A549 (cell line): ENCODE results near the gene ZC3H13. TPM values are rescaled to one million over a fixed set of nuclear protein-coding genes. Genes with fewer than 3 reads are reported as not detected.

Experiments
- ATAC-seq, 2 experiments: fragments of 200-7000 bp in 1 of 2; fragments of >200 bp in 1 of 2; cut with Nextera tagmentation in 1 of 2; cut with Tn5 transposase in 1 of 2; 3 replicates each; pipeline versions ENCODE4 v1.8.0 to v1.9.1; 2018 to 2020; ENCODE audit warnings: mild to moderate bottlenecking in 1 of 2, moderate library complexity in 1 of 2
- CTCF ChIA-PET: fragments of 300-600 bp; sonication (Branson Sonifier 250); formaldehyde crosslinking; extraction: SDS; loops from one replicate; lab custom pipeline; 2021; ENCODE audit warnings: antibody characterized with exemption, inconsistent platforms; lab: Yijun Ruan, JAX
- POLR2A ChIA-PET: fragments of 350-600 bp; formaldehyde crosslinking; extraction: SDS; loops from one replicate; lab custom pipeline; 2021; ENCODE audit warnings: antibody characterized with exemption, inconsistent platforms; lab: Yijun Ruan, JAX
- DNase-seq, 2 experiments: peaks; one replicate each; pipeline versions ENCODE4 v3.0.0 to v3.0.0-alpha.2; 2011 to 2016; ENCODE audit warnings: low read depth in 1 of 2, low spot score in 1 of 2
- FAIRE-seq: peaks from 2 replicates; lab custom pipeline; 2011; peaks lifted over from hg19 to GRCh38; lab: Jason Lieb, UNC
- H3K27ac ChIP-seq, 2 experiments: fragments of >200 bp; sonication (Bioruptor Twin); formaldehyde crosslinking; 3 replicates each; pipeline ENCODE4 v1.5.1; 2016 to 2017
- H3K4me1 ChIP-seq: fragments of >200 bp; sonication (Bioruptor Twin); formaldehyde crosslinking; 3 replicates; pipeline ENCODE4 v1.6.1; 2016
- H3K4me2 ChIP-seq: fragments of >200 bp; sonication (Bioruptor Twin); formaldehyde crosslinking; 3 replicates; pipeline ENCODE4 v1.6.1; 2016
- H3K4me3 ChIP-seq: fragments of >200 bp; sonication (Bioruptor Twin); formaldehyde crosslinking; 3 replicates; pipeline ENCODE4 v1.5.1; 2016
- H3K9me3 ChIP-seq: fragments of >200 bp; sonication (Bioruptor Twin); formaldehyde crosslinking; 3 replicates; pipeline ENCODE4 v1.6.1; 2016
- BHLHE40 ChIP-seq: IDR thresholded peaks from 2 replicates; pipeline ENCODE4 v1.6.1; 2012; ENCODE audit warnings: low read depth, low read length, inconsistent platforms
- CBX2 ChIP-seq: fragments of 200-600 bp; sonication (generic); IDR thresholded peaks from 2 replicates; pipeline ENCODE4 v1.6.1; 2016; ENCODE audit warnings: low read depth, mild to moderate bottlenecking, borderline replicate concordance
- CHD2 ChIP-seq: fragments of 150-350 bp; IDR thresholded peaks from 2 replicates; pipeline ENCODE4 v1.6.1; 2014; ENCODE audit warnings: low read length; ENCODE audit not compliant: partially characterized antibody
- CHD4 ChIP-seq: fragments of 200-600 bp; sonication (generic); IDR thresholded peaks from 2 replicates; pipeline ENCODE4 v1.6.1; 2016; ENCODE audit warnings: antibody characterized with exemption, mild to moderate bottlenecking, borderline replicate concordance
- EHF ChIP-seq: fragments of 250-450 bp; sonication (Bioruptor Pico); IDR thresholded peaks from 2 replicates; pipeline ENCODE4 v1.5.0; 2020; ENCODE audit warnings: mild to moderate bottlenecking
- ESRRA ChIP-seq: fragments of 150-350 bp; IDR thresholded peaks from 2 replicates; pipeline ENCODE4 v1.6.1; 2014; ENCODE audit warnings: mild to moderate bottlenecking, low read length, borderline replicate concordance
- FOSB ChIP-seq: fragments of 250-450 bp; sonication (Bioruptor Pico); IDR thresholded peaks from 2 replicates; pipeline ENCODE4 v1.5.0; 2020; ENCODE audit warnings: mild to moderate bottlenecking, moderate library complexity
- HEYL ChIP-seq: fragments of 250-450 bp; sonication (Bioruptor Pico); IDR thresholded peaks from 2 replicates; pipeline ENCODE4 v1.8.0; 2021; ENCODE audit warnings: mild to moderate bottlenecking, moderate library complexity
- KDM1A ChIP-seq: fragments of 200-600 bp; sonication (generic); IDR thresholded peaks from 2 replicates; pipeline ENCODE4 v1.6.1; 2016; ENCODE audit warnings: low read depth, mild to moderate bottlenecking
- KDM5A ChIP-seq: fragments of 200-600 bp; sonication (generic); IDR thresholded peaks from 2 replicates; pipeline ENCODE4 v1.6.1; 2016; ENCODE audit warnings: antibody characterized with exemption, mild to moderate bottlenecking
- MAZ ChIP-seq: fragments of 150-350 bp; IDR thresholded peaks from 2 replicates; pipeline ENCODE4 v1.6.1; 2014; ENCODE audit warnings: antibody characterized with exemption, low read depth, low read length, borderline replicate concordance
- NR3C1 ChIP-seq: fragments of >200 bp; sonication (Bioruptor Twin); formaldehyde crosslinking; IDR thresholded peaks from 3 replicates; pipeline ENCODE4 v1.6.1; 2017
- PHF8 ChIP-seq: fragments of 200-600 bp; sonication (generic); IDR thresholded peaks from 2 replicates; pipeline ENCODE4 v1.6.1; 2016; ENCODE audit warnings: low read depth, mild to moderate bottlenecking, antibody characterized with exemption, moderate library complexity, borderline replicate concordance
- POLR2AphosphoS2 ChIP-seq: conservative IDR thresholded peaks from 2 replicates; pipeline ENCODE4 v1.6.1; 2012; ENCODE audit warnings: low read length, improper control_type of control experiment, inconsistent platforms
- RARB ChIP-seq: fragments of 250-450 bp; sonication (Bioruptor Pico); IDR thresholded peaks from 2 replicates; pipeline ENCODE4 v1.8.0; 2021; ENCODE audit warnings: mild to moderate bottlenecking, moderate library complexity
- RCOR1 ChIP-seq: fragments of 150-350 bp; IDR thresholded peaks from 2 replicates; pipeline ENCODE4 v1.6.1; 2014; ENCODE audit warnings: antibody characterized with exemption, low read length, low read depth
- TFCP2L1 ChIP-seq: fragments of 250-450 bp; sonication (Bioruptor Pico); IDR thresholded peaks from 2 replicates; pipeline ENCODE4 v1.5.0; 2021; ENCODE audit warnings: mild to moderate bottlenecking
- ZNF302 ChIP-seq: fragments of 250-450 bp; sonication (Bioruptor Pico); IDR thresholded peaks from 2 replicates; pipeline ENCODE4 v1.9.0; 2021; ENCODE audit warnings: inconsistent platforms, mild to moderate bottlenecking, moderate library complexity
- ZSCAN20 ChIP-seq: fragments of 250-450 bp; sonication (Bioruptor Pico); IDR thresholded peaks from 2 replicates; pipeline ENCODE4 v1.8.0; 2022; ENCODE audit warnings: mild to moderate bottlenecking, moderate library complexity
- WGBS: methylation state at CpG from one replicate; pipeline ENCODE4 v1.1.6; 2017; ENCODE audit errors: missing lambda C conversion rate; 5-methylcytosine and 5-hydroxymethylcytosine counted together
- polyA plus RNA-seq, 4 experiments: library from polyadenylated mRNA; depleted of rRNA in 3 of 4; stranded (reverse); fragments of >200 nt; fragmentation: RNase III in 1 of 4; extraction: RNeasy Plus Mini Kit Qiagen cat#74134 plus additional on column Dnase treatment in 1 of 4; gene quantifications; 2 replicates in 3 of 4; 3 replicates in 1 of 4; pipeline ENCODE4 v1.2.3, GENCODE V29; 2011 to 2017
- TF ChIP-seq, protein P1 (sequence below): IDR thresholded peaks from 2 replicates; pipeline ENCODE4 v1.6.1; 2012
- TF ChIP-seq, protein P2 (sequence below): IDR thresholded peaks from 2 replicates; pipeline ENCODE4 v1.6.1; 2012; ENCODE audit warnings: low read depth, borderline replicate concordance
- TF ChIP-seq, protein P3 (sequence below): fragments of >200 bp; sonication (Bioruptor Twin); formaldehyde crosslinking; IDR thresholded peaks from 3 replicates; pipeline ENCODE4 v1.6.1; 2016
- TF ChIP-seq, protein P4 (sequence below): fragments of 200-600 bp; sonication (generic); IDR thresholded peaks from 2 replicates; pipeline ENCODE4 v1.6.1; 2016; ENCODE audit warnings: antibody characterized with exemption, mild to moderate bottlenecking, moderate library complexity
- TF ChIP-seq, protein P5 (sequence below): fragments of 250-450 bp; sonication (Bioruptor Pico); IDR thresholded peaks from 2 replicates; pipeline ENCODE4 v1.5.0; 2021; ENCODE audit warnings: mild to moderate bottlenecking, moderate library complexity, borderline replicate concordance
- TF ChIP-seq, protein P6 (sequence below): fragments of 450-650 bp; IDR thresholded peaks from 2 replicates; pipeline ENCODE4 v1.6.1; 2014; ENCODE audit warnings: antibody characterized with exemption

ZC3H13 gene
- polyA plus RNA-seq, 2 of the 4 experiments (the other 2 are of a cell fraction) = 9.5 to 17.5 TPM

DNA sequence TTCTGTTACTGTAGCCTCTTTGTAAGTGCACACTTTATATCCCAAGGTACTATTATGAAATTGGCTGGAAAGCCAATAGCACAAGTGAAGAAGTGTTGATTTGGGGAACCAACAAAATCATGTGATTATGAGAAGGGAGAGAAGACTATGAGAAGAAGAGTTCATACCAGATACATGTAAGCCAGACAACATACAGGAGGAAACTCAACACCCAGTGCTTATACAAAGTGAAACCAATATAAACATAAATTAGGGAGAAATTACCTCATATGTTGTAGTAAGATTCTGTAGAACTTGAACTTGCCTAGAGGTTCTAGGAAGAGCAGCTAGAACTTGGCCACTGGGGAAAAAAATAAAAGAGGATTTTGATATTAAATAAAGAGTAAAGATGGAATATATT is 34.9 kb upstream of the ZC3H13 start:
- TF ChIP-seq ZSCAN20 (CRISPR knock-in tag) (no peak), PHF8 (no peak), TFCP2L1 (CRISPR knock-in tag) (no peak), KDM1A (no peak)
- TF ChIP-seq, protein P1, sequence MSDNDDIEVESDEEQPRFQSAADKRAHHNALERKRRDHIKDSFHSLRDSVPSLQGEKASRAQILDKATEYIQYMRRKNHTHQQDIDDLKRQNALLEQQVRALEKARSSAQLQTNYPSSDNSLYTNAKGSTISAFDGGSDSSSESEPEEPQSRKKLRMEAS = no peak
- TF ChIP-seq, protein P2, sequence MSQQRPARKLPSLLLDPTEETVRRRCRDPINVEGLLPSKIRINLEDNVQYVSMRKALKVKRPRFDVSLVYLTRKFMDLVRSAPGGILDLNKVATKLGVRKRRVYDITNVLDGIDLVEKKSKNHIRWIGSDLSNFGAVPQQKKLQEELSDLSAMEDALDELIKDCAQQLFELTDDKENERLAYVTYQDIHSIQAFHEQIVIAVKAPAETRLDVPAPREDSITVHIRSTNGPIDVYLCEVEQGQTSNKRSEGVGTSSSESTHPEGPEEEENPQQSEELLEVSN = no peak
- TF ChIP-seq, protein P3, sequence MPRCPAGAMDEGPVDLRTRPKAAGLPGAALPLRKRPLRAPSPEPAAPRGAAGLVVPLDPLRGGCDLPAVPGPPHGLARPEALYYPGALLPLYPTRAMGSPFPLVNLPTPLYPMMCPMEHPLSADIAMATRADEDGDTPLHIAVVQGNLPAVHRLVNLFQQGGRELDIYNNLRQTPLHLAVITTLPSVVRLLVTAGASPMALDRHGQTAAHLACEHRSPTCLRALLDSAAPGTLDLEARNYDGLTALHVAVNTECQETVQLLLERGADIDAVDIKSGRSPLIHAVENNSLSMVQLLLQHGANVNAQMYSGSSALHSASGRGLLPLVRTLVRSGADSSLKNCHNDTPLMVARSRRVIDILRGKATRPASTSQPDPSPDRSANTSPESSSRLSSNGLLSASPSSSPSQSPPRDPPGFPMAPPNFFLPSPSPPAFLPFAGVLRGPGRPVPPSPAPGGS = no peak
- DNase-seq (no peak), ATAC-seq (no peak), FAIRE-seq (no peak)
- CTCF ChIA-PET = no interaction called here
- H3K4me2 ChIP-seq = peak overlapping the region; percentile 69
- H3K9me3 ChIP-seq = no peaks in the 10 kb centered on the region
- no peak overlapping the region for H3K27ac ChIP-seq
- H3K4me3 ChIP-seq = 0 out of 3 replicates have a peak overlapping the region, but pooled peaks have one; percentile 12
- H3K4me1 ChIP-seq = no peaks in the 10 kb centered on the region
- POLR2A ChIA-PET = no interaction called here

DNA sequence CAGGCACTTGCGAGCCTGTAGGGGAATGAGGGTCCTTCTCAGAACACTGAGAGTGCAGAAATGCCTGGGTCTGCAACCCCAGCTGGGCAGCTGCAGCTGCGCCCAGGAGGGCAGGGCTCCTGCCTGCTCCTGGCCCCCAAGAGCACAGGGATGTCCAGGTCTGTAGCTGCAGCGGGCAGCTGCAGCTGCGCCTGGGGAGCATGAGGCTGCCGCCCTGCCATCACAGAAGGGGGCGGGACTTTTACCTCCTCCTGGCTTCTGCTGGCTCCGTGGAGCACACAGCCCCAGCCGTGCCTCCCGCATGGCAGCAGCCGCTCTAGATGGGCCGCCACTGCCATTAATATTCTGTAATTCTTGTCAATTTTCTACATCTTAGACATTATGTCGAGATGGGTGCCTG is 34.4 kb upstream of the ZC3H13 start:
- H3K9me3 ChIP-seq = no peaks in the 10 kb centered on the region
- no peak for TF ChIP-seq ZNF302 (CRISPR knock-in tag)
- no peak for TF ChIP-seq MAZ
- TF ChIP-seq, protein P4, sequence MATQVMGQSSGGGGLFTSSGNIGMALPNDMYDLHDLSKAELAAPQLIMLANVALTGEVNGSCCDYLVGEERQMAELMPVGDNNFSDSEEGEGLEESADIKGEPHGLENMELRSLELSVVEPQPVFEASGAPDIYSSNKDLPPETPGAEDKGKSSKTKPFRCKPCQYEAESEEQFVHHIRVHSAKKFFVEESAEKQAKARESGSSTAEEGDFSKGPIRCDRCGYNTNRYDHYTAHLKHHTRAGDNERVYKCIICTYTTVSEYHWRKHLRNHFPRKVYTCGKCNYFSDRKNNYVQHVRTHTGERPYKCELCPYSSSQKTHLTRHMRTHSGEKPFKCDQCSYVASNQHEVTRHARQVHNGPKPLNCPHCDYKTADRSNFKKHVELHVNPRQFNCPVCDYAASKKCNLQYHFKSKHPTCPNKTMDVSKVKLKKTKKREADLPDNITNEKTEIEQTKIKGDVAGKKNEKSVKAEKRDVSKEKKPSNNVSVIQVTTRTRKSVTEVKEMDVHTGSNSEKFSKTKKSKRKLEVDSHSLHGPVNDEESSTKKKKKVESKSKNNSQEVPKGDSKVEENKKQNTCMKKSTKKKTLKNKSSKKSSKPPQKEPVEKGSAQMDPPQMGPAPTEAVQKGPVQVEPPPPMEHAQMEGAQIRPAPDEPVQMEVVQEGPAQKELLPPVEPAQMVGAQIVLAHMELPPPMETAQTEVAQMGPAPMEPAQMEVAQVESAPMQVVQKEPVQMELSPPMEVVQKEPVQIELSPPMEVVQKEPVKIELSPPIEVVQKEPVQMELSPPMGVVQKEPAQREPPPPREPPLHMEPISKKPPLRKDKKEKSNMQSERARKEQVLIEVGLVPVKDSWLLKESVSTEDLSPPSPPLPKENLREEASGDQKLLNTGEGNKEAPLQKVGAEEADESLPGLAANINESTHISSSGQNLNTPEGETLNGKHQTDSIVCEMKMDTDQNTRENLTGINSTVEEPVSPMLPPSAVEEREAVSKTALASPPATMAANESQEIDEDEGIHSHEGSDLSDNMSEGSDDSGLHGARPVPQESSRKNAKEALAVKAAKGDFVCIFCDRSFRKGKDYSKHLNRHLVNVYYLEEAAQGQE = no peak
- no peak for TF ChIP-seq FOSB (CRISPR knock-in tag)
- no peak for TF ChIP-seq HEYL (CRISPR knock-in tag)
- no peak for TF ChIP-seq RARB
- TF ChIP-seq CHD2 = no peak
- TF ChIP-seq ESRRA = no peak
- TF ChIP-seq KDM5A = no peak
- TF ChIP-seq NR3C1 = no peak
- TF ChIP-seq BHLHE40 = no peak
- TF ChIP-seq, protein P5, sequence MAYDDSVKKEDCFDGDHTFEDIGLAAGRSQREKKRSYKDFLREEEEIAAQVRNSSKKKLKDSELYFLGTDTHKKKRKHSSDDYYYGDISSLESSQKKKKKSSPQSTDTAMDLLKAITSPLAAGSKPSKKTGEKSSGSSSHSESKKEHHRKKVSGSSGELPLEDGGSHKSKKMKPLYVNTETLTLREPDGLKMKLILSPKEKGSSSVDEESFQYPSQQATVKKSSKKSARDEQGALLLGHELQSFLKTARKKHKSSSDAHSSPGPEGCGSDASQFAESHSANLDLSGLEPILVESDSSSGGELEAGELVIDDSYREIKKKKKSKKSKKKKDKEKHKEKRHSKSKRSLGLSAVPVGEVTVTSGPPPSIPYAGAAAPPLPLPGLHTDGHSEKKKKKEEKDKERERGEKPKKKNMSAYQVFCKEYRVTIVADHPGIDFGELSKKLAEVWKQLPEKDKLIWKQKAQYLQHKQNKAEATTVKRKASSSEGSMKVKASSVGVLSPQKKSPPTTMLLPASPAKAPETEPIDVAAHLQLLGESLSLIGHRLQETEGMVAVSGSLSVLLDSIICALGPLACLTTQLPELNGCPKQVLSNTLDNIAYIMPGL = no peak
- TF ChIP-seq CHD4 = no peak
- TF ChIP-seq CBX2 = no peak
- no peak for TF ChIP-seq EHF
- TF ChIP-seq POLR2AphosphoS2 = no peak
- no peak for TF ChIP-seq RCOR1
- TF ChIP-seq, protein P6, sequence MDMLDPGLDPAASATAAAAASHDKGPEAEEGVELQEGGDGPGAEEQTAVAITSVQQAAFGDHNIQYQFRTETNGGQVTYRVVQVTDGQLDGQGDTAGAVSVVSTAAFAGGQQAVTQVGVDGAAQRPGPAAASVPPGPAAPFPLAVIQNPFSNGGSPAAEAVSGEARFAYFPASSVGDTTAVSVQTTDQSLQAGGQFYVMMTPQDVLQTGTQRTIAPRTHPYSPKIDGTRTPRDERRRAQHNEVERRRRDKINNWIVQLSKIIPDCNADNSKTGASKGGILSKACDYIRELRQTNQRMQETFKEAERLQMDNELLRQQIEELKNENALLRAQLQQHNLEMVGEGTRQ = no peak
- peak overlapping the region; percentile 12; the same call in 1 of the 3 replicates for H3K4me3 ChIP-seq
- FAIRE-seq (no peak), ATAC-seq (peak; percentile 78 to 95; a peak in 5 of 6 replicates), DNase-seq (no peak)
- WGBS = 14% methylated on average over 6 of the region's 12 CpGs
- no peaks in the 10 kb centered on the region for H3K4me1 ChIP-seq
- H3K4me2 ChIP-seq = peak overlapping the region; percentile 69
- H3K27ac ChIP-seq = no peak overlapping the region
- CTCF ChIA-PET = interaction anchor here (1.1 kb wide), 1 partner anchor 40 kb away, joined by 4 read pairs; no protein-coding TSS in a partner anchor
- POLR2A ChIA-PET = no interaction called here
